ENCODE results near the gene NCOA5.

GRCh38 chr20:46081074-46081473, 8.7 kb downstream of the NCOA5 start:
- TF ChIP-seq YY1 (IDR thresholded peaks at IDR 0.05; ENCODE audit: insufficient read depth, insufficient read length) (no peak), ZNF274 (IDR thresholded peaks at IDR 0.05; ENCODE audit: low read depth, low read length) (no peak), SUZ12 (IDR thresholded peaks at IDR 0.05; ENCODE audit: extremely low read depth, insufficient read depth, insufficient read length) (no peak)

Measured in NT2/D1 (cell line).